ENCODE results near the gene TCP11L1. TPM values are rescaled to one million over a fixed set of nuclear protein-coding genes. Genes with fewer than 3 reads are reported as not detected.

TCP11L1 gene
- total RNA-seq, 2 experiments from 2014 or later: 10.0 to 11.4 TPM

DNA sequence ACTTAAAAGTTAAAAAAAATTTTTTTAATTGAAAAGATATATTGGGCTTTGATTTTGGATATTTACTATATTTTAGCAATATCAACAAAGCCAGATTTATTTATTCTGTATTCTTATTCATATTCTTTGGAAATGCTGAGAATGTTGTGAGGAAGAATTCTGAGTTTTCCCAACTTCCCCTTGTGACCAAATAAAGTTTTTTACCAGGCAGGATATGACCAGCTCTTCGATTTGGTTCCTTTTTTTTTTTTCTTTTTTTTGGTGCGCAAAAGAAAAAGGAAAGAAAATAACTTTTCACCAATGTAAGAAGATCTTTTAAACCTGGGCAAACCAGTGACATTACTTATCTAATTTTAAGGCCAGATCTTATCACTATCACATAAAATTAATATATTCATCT lies 12.9 kb downstream of the TCP11L1 start:
- ChIA-PET CTCF (interaction anchor here (3.3 kb wide), 1 partner anchor 13 kb away, joined by 10 read pairs; no protein-coding TSS in a partner anchor), POLR2A (interaction anchor here (1.0 kb wide), 1 partner anchor 11 kb away, joined by 3 read pairs; no protein-coding TSS in a partner anchor)
- peaks cover 17% of the 10 kb centered on the region for H3K36me3 Mint-ChIP-seq
- H3K27ac Mint-ChIP-seq: no peak overlapping the region
- no peak for DNase-seq
- intact Hi-C loops (cut with micrococcal nuclease): no loop called here
- H3K27me3 Mint-ChIP-seq: no peaks in the 10 kb centered on the region
- no peaks in the 10 kb centered on the region for H3K4me1 Mint-ChIP-seq (ENCODE audit: low read depth)
- H3K4me3 Mint-ChIP-seq: no peak overlapping the region
- H3K9me3 Mint-ChIP-seq: no peaks in the 10 kb centered on the region

DNA sequence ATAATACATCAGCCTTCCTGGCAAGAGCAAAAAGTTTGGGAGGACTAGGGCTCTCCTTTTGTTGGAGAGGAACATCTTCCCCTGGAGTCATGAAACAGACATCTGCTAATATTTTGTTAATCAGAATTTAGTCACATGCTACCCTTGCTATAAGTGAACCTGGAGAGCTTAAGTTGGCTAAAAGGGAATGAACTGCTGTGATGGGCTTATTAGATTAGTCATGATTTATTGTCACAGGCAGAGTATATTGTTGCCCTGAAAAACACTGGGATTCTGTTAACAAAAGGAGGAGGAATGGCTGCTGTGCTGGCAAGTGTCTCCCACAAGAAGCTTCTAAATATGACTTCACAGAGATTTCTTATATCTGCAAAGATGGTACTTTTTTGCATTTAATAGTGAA lies 16.0 kb downstream of the TCP11L1 start:
- H3K9me3 Mint-ChIP-seq: no peaks in the 10 kb centered on the region
- H3K27ac Mint-ChIP-seq: no peak overlapping the region
- ChIA-PET CTCF (interaction anchor here (0.6 to 1.2 kb wide), 2 partner anchors 9 to 297 kb away, joined by 4 read pairs; no protein-coding TSS in a partner anchor), POLR2A (no interaction called here)
- DNase-seq: no peak
- no peaks in the 10 kb centered on the region for H3K27me3 Mint-ChIP-seq
- no peak overlapping the region for H3K4me3 Mint-ChIP-seq
- peaks cover 23% of the 10 kb centered on the region for H3K36me3 Mint-ChIP-seq
- no peaks in the 10 kb centered on the region for H3K4me1 Mint-ChIP-seq (ENCODE audit: low read depth)
- intact Hi-C loops (cut with micrococcal nuclease): no loop called here

DNA sequence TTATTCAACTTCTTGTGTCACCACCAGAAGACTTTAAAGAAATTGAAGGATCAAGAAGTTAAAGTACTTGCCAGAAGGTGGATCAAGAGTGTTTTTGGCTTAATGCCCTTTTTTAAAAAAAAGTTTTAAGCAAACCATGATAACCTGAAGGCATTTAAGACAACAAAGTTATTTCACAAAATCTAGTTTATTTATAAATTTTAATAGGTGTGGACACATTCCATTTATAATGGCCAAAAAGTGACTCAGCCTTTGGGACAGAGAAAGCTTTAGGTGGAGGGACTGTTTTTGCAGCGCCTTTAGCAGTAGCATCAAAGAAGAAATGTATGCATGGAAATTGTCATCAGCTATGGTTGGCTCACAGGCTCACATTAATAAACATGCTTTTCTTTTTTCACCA lies 17.9 kb downstream of the TCP11L1 start:
- intact Hi-C loops (cut with micrococcal nuclease): no loop called here
- Mint-ChIP-seq H3K9me3 (no peaks in the 10 kb centered on the region), H3K4me3 (no peak overlapping the region), H3K27ac (no peak overlapping the region), H3K36me3 (peaks cover 26% of the 10 kb centered on the region), H3K4me1 (ENCODE audit: low read depth) (peaks cover 6% of the 10 kb centered on the region), H3K27me3 (no peaks in the 10 kb centered on the region)
- no peak for DNase-seq
- ChIA-PET CTCF (interaction anchor here (0.6 to 1.5 kb wide), 2 partner anchors 8 to 14 kb away, joined by 3 to 5 read pairs; no protein-coding TSS in a partner anchor), POLR2A (no interaction called here)

DNA sequence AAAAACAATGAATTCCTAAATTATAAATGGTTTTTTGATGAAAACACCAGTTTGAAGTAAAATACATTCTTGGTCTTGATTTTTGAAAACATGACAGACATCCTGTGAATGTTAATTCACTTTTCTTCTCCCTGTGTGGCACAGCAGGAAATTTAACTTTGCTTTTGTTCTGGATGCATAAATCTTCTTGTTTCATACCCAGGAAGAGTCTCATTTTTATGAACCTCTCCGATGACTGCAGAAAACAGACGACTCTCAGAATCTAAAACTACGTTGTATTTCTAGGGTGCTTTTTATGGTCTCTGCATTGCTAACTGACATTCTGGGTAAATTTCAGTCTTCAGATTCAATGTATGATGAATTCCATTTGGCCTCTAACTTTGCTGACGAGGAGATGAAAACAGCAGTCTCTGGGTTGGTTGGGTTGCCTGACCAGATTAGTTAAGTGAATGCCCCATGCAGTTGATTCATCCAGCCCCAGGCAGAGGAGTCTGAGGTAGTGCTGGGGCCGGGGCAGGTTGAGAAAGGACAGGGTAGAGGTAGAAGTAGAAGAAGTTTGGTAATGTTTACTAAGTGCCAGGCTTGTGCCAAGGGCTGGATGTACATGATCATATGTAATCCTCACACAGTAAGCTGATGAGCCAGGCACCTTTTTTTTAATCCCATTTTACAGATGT lies 20.1 kb downstream of the TCP11L1 start:
- no peak for DNase-seq
- CTCF ChIA-PET: no interaction called here
- Mint-ChIP-seq H3K4me1 (ENCODE audit: low read depth) (peaks cover 27% of the 10 kb centered on the region), H3K9me3 (no peaks in the 10 kb centered on the region), H3K27ac (no peak overlapping the region), H3K36me3 (peaks cover 28% of the 10 kb centered on the region), H3K27me3 (no peaks in the 10 kb centered on the region), H3K4me3 (no peak overlapping the region)
- intact Hi-C loops (cut with micrococcal nuclease): loop anchor here (5.0 kb wide), 1 partner anchor 237 kb away; no protein-coding TSS in a partner anchor
- POLR2A ChIA-PET: interaction anchor here (1.1 kb wide), 1 partner anchor 16 kb away, joined by 3 read pairs; no protein-coding TSS in a partner anchor

DNA sequence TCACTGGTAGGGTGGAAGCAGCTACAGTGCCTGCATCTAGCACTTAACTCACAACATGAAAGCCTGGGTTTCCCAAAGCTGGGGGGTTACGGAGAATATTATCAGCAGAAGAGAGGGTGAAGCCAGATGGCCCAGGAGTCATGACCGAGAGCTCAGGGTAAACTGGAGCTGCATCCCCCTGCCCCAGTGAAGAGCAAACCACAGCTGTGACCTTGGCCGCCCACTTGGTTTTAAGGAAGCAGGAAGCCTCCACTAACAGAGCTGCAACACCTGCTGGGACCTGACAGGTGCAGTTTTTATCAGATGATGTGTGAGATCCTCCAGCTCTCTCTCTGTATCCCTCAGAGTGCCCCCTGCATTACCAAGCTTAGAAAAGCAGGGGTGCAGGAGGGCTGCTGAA lies 20.9 kb downstream of the TCP11L1 start:
- peaks cover 29% of the 10 kb centered on the region for H3K36me3 Mint-ChIP-seq
- H3K9me3 Mint-ChIP-seq: no peaks in the 10 kb centered on the region
- no peak overlapping the region for H3K27ac Mint-ChIP-seq
- ChIA-PET CTCF (interaction anchor here (0.8 to 9.4 kb wide), 2 partner anchors 16 to 98 kb away, joined by 4 to 263 read pairs; no protein-coding TSS in a partner anchor), POLR2A (interaction anchor here (1.1 to 1.5 kb wide), 2 partner anchors 17 to 168 kb away, joined by 3 to 4 read pairs; no protein-coding TSS in a partner anchor)
- intact Hi-C loops (cut with micrococcal nuclease): loop anchor here (5.0 kb wide), 1 partner anchor 238 kb away; no protein-coding TSS in a partner anchor
- peaks cover 31% of the 10 kb centered on the region for H3K4me1 Mint-ChIP-seq (ENCODE audit: low read depth)
- no peak for DNase-seq
- no peaks in the 10 kb centered on the region for H3K27me3 Mint-ChIP-seq
- H3K4me3 Mint-ChIP-seq: no peak overlapping the region

DNA sequence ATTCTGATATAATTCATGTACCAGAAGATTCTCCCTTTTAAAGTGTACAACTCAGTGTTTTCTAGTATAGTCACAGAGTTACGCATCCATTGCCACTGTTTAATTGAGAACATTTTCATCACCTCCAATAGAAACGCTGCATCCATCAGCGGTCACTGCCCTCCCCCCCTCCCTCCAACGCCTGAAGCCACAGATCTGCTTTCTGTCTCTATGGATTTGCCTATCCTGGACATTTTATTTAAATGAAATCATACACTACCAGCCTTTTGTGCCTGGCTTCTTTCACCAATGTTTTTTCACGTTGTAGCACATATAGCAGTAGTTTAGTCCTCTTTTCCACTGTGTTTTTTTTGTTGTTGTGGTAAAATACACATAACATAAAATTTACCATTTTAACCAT lies 22.8 kb downstream of the TCP11L1 start:
- Mint-ChIP-seq H3K9me3 (no peaks in the 10 kb centered on the region), H3K36me3 (peaks cover 32% of the 10 kb centered on the region), H3K4me1 (ENCODE audit: low read depth) (peaks cover 31% of the 10 kb centered on the region), H3K27me3 (no peaks in the 10 kb centered on the region), H3K27ac (no peak overlapping the region), H3K4me3 (no peak overlapping the region)
- intact Hi-C loops (cut with micrococcal nuclease): loop anchor here (5.0 kb wide), 1 partner anchor 240 kb away; no protein-coding TSS in a partner anchor
- CTCF ChIA-PET: interaction anchor here (1.9 to 9.4 kb wide), 3 partner anchors 18 to 253 kb away, joined by 11 to 263 read pairs (median 31); no protein-coding TSS in a partner anchor
- no peak for DNase-seq
- POLR2A ChIA-PET: interaction anchor here (4.0 kb wide), 1 partner anchor 23 kb away, joined by 18 read pairs; the partner anchor contains the start of gene TCP11L1

DNA sequence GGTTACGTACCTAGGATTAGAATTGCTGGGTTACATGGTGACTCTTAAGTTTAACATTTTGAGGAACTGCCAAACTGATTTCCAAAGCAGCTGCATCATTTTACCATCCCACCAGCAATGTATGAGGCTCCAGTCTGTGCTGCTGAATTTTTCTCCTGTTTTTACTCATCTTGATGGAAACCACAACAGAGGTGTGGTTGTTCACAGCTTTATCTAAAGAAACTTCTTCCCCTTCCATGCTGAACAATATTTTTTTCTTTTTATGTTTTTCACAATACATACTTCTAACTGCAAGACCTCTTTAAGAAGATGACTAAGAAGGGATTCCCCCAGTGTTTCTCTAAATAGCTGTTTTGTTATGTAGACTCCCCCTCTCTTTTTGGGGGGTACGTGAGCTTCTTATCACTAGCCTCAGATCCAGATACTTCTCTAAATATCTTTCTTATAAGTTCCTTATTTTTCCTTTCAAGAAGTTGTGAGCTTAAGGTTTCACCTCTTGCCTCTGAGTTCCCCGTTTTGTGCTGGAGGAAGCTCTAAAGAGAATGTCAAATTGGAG lies 24.0 kb downstream of the TCP11L1 start:
- CTCF ChIA-PET: interaction anchor here (0.9 to 9.4 kb wide), 8 partner anchors 9 to 254 kb away, joined by 3 to 263 read pairs (median 12); partner anchors contain the start of gene TCP11L1
- intact Hi-C loops (cut with micrococcal nuclease): loop anchor here (1.0 to 5.0 kb wide), 4 partner anchors 23 to 241 kb away; partner anchors contain the start of gene QSER1
- peaks cover 29% of the 10 kb centered on the region for H3K36me3 Mint-ChIP-seq
- no peak overlapping the region for H3K4me3 Mint-ChIP-seq
- peaks cover 31% of the 10 kb centered on the region for H3K4me1 Mint-ChIP-seq (ENCODE audit: low read depth)
- POLR2A ChIA-PET: interaction anchor here (0.7 to 4.0 kb wide), 5 partner anchors 12 to 51 kb away, joined by 3 to 18 read pairs (median 3); partner anchors contain the start of gene TCP11L1
- H3K9me3 Mint-ChIP-seq: no peaks in the 10 kb centered on the region
- DNase-seq: peak; percentile 22
- no peaks in the 10 kb centered on the region for H3K27me3 Mint-ChIP-seq
- no peak overlapping the region for H3K27ac Mint-ChIP-seq

DNA sequence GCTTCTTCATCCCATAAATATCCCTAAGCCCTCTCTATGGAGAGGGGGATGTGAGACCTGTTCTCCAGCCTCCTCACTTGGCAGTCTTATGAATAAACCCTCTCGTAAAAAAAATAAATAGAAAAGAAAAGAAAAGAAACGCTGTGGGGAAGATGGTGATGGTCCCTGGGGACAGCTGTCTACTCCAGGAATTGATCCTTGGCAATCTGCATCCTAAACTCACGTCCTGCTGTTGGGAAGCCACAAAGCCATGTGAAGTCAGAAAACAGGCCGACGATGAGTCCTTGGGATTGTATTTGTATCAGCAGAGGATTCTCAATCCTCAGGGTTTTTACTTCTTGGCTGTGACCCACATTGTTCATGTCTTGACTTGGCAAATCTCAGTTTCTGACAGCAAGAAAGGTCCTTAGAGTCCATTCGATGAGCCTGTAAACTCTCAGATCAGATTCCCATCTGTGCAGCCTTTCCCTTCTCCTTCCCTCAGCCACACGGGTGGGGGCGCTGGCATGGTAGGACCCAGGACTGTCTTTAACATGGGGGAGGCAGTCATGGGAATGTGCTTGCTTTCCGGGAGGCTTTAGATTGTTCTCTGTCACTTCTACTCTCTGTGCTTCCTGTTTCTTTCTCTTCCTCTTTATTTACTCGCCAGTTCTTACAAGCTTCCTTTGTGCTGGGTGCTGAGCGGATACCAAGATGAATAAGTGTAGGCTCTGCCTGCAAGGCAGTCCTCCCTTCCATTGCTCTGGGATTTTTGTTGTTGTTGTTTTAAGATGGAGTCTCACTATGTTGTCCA lies 24.9 kb downstream of the TCP11L1 start:
- intact Hi-C loops (cut with micrococcal nuclease): loop anchor here (5.0 kb wide), 1 partner anchor 242 kb away; no protein-coding TSS in a partner anchor
- H3K9me3 Mint-ChIP-seq: no peaks in the 10 kb centered on the region
- H3K4me3 Mint-ChIP-seq: no peak overlapping the region
- peaks cover 25% of the 10 kb centered on the region for H3K36me3 Mint-ChIP-seq
- DNase-seq: no peak
- CTCF ChIA-PET: interaction anchor here (0.6 to 9.4 kb wide), 16 partner anchors 9 to 761 kb away, joined by 3 to 263 read pairs (median 8); partner anchors contain the start of genes DEPDC7 and TCP11L1
- H3K4me1 Mint-ChIP-seq (ENCODE audit: low read depth): peaks cover 31% of the 10 kb centered on the region
- H3K27me3 Mint-ChIP-seq: no peaks in the 10 kb centered on the region
- no peak overlapping the region for H3K27ac Mint-ChIP-seq
- POLR2A ChIA-PET: interaction anchor here (0.6 to 4.0 kb wide), 5 partner anchors 21 to 195 kb away, joined by 3 to 18 read pairs (median 3); partner anchors contain the start of gene TCP11L1

DNA sequence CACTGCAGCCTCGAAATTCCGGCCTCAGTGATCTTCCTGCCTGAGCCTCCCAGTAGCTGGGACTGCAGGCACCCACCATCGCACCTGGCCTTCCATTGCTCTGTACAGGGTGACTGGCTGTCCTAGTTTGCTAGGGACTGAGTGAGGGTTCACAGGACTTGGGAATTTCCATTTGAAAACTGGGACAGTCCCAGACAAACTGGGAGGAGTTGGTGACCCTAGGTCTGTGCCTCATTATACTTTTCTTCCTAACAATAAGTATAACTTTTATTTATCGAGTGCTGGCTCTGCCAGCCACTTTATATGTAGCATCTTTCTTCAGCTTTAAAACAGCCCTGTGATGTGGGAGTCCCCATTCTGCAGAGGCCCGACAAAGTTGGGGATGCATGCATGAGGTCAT lies 25.5 kb downstream of the TCP11L1 start:
- intact Hi-C loops (cut with micrococcal nuclease): loop anchor here (1.0 to 5.0 kb wide), 4 partner anchors 105 to 262 kb away; no protein-coding TSS in a partner anchor
- no peaks in the 10 kb centered on the region for H3K9me3 Mint-ChIP-seq
- POLR2A ChIA-PET: interaction anchor here (0.6 to 1.3 kb wide), 3 partner anchors 21 to 195 kb away, joined by 3 read pairs; no protein-coding TSS in a partner anchor
- H3K4me3 Mint-ChIP-seq: no peak overlapping the region
- H3K4me1 Mint-ChIP-seq (ENCODE audit: low read depth): peaks cover 31% of the 10 kb centered on the region
- no peaks in the 10 kb centered on the region for H3K27me3 Mint-ChIP-seq
- no peak overlapping the region for H3K27ac Mint-ChIP-seq
- DNase-seq: no peak
- peaks cover 18% of the 10 kb centered on the region for H3K36me3 Mint-ChIP-seq
- CTCF ChIA-PET: interaction anchor here (0.6 to 9.4 kb wide), 34 partner anchors 9 to 760 kb away, joined by 3 to 263 read pairs (median 5); partner anchors contain the start of genes DEPDC7, QSER1 and TCP11L1

DNA sequence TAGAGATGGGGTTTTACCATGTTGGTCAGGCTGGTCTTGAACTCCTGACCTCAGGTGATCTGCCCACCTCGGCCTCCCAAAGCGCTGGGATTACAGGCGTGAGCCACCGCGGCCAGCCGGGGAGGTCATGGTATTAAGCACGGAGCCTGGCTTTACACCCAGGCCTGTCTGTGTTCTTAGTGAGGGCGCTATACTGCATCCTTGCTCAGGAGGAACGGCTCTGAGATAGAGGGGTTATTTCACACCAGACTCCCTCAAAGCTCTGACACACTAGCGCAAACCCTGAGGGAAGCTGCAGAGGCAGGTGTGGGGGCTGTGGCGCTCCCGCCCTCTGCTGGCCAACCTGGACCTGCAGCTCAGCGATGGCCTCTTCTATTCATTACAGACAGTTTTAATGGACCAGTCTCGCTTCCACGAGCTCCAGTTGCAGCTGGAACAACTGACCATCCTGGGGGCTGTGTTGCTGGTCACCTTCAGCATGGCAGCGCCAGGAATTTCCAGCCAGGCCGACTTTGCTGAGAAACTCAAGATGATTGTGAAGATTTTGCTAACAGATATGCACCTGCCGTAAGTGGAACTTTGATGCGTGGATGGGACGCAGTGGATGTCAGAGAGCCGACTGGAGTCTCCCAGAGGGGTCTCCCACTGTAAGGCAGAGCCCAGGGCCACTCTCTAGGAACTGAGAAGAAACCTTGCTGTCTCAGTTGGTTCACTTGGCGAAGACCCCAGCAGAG lies 26.2 kb downstream of the TCP11L1 start:
- peaks cover 31% of the 10 kb centered on the region for H3K4me1 Mint-ChIP-seq (ENCODE audit: low read depth)
- DNase-seq: peak; percentile 82
- intact Hi-C loops (cut with micrococcal nuclease): loop anchor here (1.0 to 5.0 kb wide), 3 partner anchors 105 to 262 kb away; no protein-coding TSS in a partner anchor
- peaks cover 13% of the 10 kb centered on the region for H3K36me3 Mint-ChIP-seq
- H3K27me3 Mint-ChIP-seq: no peaks in the 10 kb centered on the region
- ChIA-PET POLR2A (interaction anchor here (0.7 to 1.3 kb wide), 3 partner anchors 22 to 106 kb away, joined by 3 read pairs; no protein-coding TSS in a partner anchor), CTCF (interaction anchor here (0.6 to 9.4 kb wide), 51 partner anchors 8 to 360 kb away, joined by 3 to 263 read pairs (median 4); partner anchors contain the start of genes DEPDC7, QSER1 and TCP11L1)
- no peak overlapping the region for H3K4me3 Mint-ChIP-seq
- H3K9me3 Mint-ChIP-seq: no peaks in the 10 kb centered on the region
- no peak overlapping the region for H3K27ac Mint-ChIP-seq

Measured in activated CD4-positive, alpha-beta memory T cell treated with anti-CD3 and anti-CD28 coated beads for 36 hours (primary cell).